Type B pancreatic cell (in vitro differentiated cells): ENCODE data around the gene LIPC. TPM values are rescaled to one million over a fixed set of nuclear protein-coding genes. Genes with fewer than 3 reads are reported as not detected.
A peak's percentile ranks its signal among the peaks of the same experiment; 100 is the strongest.

Experiments
- DNase-seq: peaks from one replicate; pipeline ENCODE4 v3.0.0; 2021; ENCODE audit warnings: mixed read lengths; ENCODE audit not compliant: unreplicated experiment; ENCODE audit errors: extremely low spot score
- H3K27ac Mint-ChIP-seq: 2 replicates; pipeline ENCODE4 v1.8.0; 2021; ENCODE audit warnings: mild to moderate bottlenecking, mixed read lengths
- H3K27me3 Mint-ChIP-seq: 2 replicates; pipeline ENCODE4 v1.8.0; 2021; ENCODE audit warnings: mixed read lengths
- H3K36me3 Mint-ChIP-seq: 2 replicates; pipeline ENCODE4 v1.8.0; 2021; ENCODE audit warnings: mixed read lengths
- H3K4me1 Mint-ChIP-seq: one replicate; pipeline ENCODE4 v1.8.0; 2021; ENCODE audit warnings: mixed read lengths; ENCODE audit not compliant: unreplicated experiment
- H3K4me3 Mint-ChIP-seq: 2 replicates; pipeline ENCODE4 v1.8.0; 2021; ENCODE audit warnings: mild to moderate bottlenecking, mixed read lengths
- H3K9me3 Mint-ChIP-seq: 2 replicates; pipeline ENCODE4 v1.8.0; 2021; ENCODE audit warnings: mixed read lengths
- CTCF ChIP-seq: fragments of 200-600 bp; sonication (generic); conservative IDR thresholded peaks from 2 replicates; pipeline ENCODE4 v1.5.0; 2021; ENCODE audit warnings: antibody characterized with exemption, mild to moderate bottlenecking
- total RNA-seq: library from RNA; stranded (reverse); gene quantifications from 2 replicates; pipeline ENCODE4 v1.2.1, GENCODE V29; 2021; ENCODE audit warnings: low replicate concordance

The LIPC gene
- total RNA-seq, 1 donor from 2014 or later, result 10.9 TPM

GRCh38 chr15:58392611-58393161 lies 39.1 kb upstream of the LIPC start:
- Mint-ChIP-seq H3K27ac (peak overlapping the region; percentile 90), H3K36me3 (no peaks in the 10 kb centered on the region), H3K9me3 (peaks cover 6% of the 10 kb centered on the region), H3K27me3 (no peaks in the 10 kb centered on the region), H3K4me1 (peaks cover 27% of the 10 kb centered on the region), H3K4me3 (peak overlapping the region; percentile 41)
- no peak for TF ChIP-seq CTCF
- no peak for DNase-seq

GRCh38 chr15:58393241-58393662 lies 38.5 kb upstream of the LIPC start:
- Mint-ChIP-seq H3K36me3 (no peaks in the 10 kb centered on the region), H3K27me3 (no peaks in the 10 kb centered on the region), H3K4me1 (peaks cover 31% of the 10 kb centered on the region), H3K27ac (peak overlapping the region; percentile 90), H3K4me3 (no peak overlapping the region), H3K9me3 (peaks cover 2% of the 10 kb centered on the region)
- DNase-seq, result no peak
- TF ChIP-seq CTCF, result no peak

GRCh38 chr15:58396181-58396580 lies 35.6 kb upstream of the LIPC start:
- no peak for DNase-seq
- Mint-ChIP-seq H3K4me3 (no peak overlapping the region), H3K36me3 (no peaks in the 10 kb centered on the region), H3K4me1 (peaks cover 29% of the 10 kb centered on the region), H3K27ac (peak overlapping the region; percentile 42), H3K9me3 (no peaks in the 10 kb centered on the region), H3K27me3 (no peaks in the 10 kb centered on the region)
- TF ChIP-seq CTCF, result no peak

- no peaks in the 10 kb centered on the region for H3K27me3 Mint-ChIP-seq
- H3K27ac Mint-ChIP-seq, result peak overlapping the region; percentile 5
- H3K4me3 Mint-ChIP-seq, result peak overlapping the region; percentile 4
- no peak for DNase-seq
- H3K4me1 Mint-ChIP-seq, result peaks cover 12% of the 10 kb centered on the region
- no peak for TF ChIP-seq CTCF
- H3K36me3 Mint-ChIP-seq, result no peaks in the 10 kb centered on the region
- H3K9me3 Mint-ChIP-seq, result no peaks in the 10 kb centered on the region
Measured at GRCh38 chr15:58398071-58398470, 33.7 kb upstream of the LIPC start.

- Mint-ChIP-seq H3K36me3 (no peaks in the 10 kb centered on the region), H3K27ac (no peak overlapping the region), H3K4me1 (peaks cover 11% of the 10 kb centered on the region), H3K27me3 (no peaks in the 10 kb centered on the region), H3K9me3 (no peaks in the 10 kb centered on the region), H3K4me3 (no peak overlapping the region)
- TF ChIP-seq CTCF, result no peak
- DNase-seq, result no peak
Measured at GRCh38 chr15:58398643-58399042, 33.1 kb upstream of the LIPC start.

- Mint-ChIP-seq H3K4me3 (no peak overlapping the region), H3K27me3 (no peaks in the 10 kb centered on the region), H3K36me3 (no peaks in the 10 kb centered on the region), H3K9me3 (no peaks in the 10 kb centered on the region), H3K27ac (no peak overlapping the region), H3K4me1 (peaks cover 11% of the 10 kb centered on the region)
- no peak for TF ChIP-seq CTCF
- no peak for DNase-seq
Measured at GRCh38 chr15:58399739-58400138, 32.1 kb upstream of the LIPC start.
